HuH-7.5 (cell line): ENCODE measurements around the gene UBXN2A.
A peak's percentile ranks its signal among the peaks of the same experiment; 100 is the strongest.
"Not testable (repeated sequence)": the region's sequence is repeated elsewhere in the genome, so short reads cannot be mapped to it uniquely, and the experiment has no call there.

Experiments
- DNase-seq: peaks from one replicate; pipeline ENCODE4 v3.0.0; 2011; ENCODE audit warnings: low spot score

The UBXN2A gene

GRCh38 chr2:23940718-23941620, 706 bp downstream of the UBXN2A start:
- DNase-seq = peak; percentile 15

- no peak for DNase-seq
These were observed 1.4 kb downstream of the UBXN2A start for GRCh38 chr2:23941644-23942043.

GRCh38 chr2:23943666-23944065, 3.4 kb downstream of the UBXN2A start:
- DNase-seq = no peak

- no peak for DNase-seq
These were observed 4.3 kb downstream of the UBXN2A start for GRCh38 chr2:23944527-23944926.

GRCh38 chr2:23944976-23945375, 4.7 kb downstream of the UBXN2A start:
- DNase-seq = no peak

GRCh38 chr2:23947350-23947749, 7.1 kb downstream of the UBXN2A start:
- no peak for DNase-seq

GRCh38 chr2:23952558-23952957, 12.3 kb downstream of the UBXN2A start:
- not testable (repeated sequence) for DNase-seq

- DNase-seq = no peak
These were observed 13.4 kb downstream of the UBXN2A start for GRCh38 chr2:23953625-23954024.

- DNase-seq = no peak
These were observed 14.2 kb downstream of the UBXN2A start for GRCh38 chr2:23954325-23955014.

- DNase-seq = no peak
These were observed 27.6 kb downstream of the UBXN2A start for GRCh38 chr2:23967846-23968245.

- DNase-seq = no peak
These were observed 36.6 kb downstream of the UBXN2A start for GRCh38 chr2:23976883-23977282.

GRCh38 chr2:23988371-23988770, 48.1 kb downstream of the UBXN2A start:
- no peak for DNase-seq

- DNase-seq = no peak
These were observed 52.7 kb downstream of the UBXN2A start for GRCh38 chr2:23992931-23993330.

GRCh38 chr2:23993736-23994269, 53.5 kb downstream of the UBXN2A start:
- DNase-seq = no peak

GRCh38 chr2:23994567-23994966, 54.3 kb downstream of the UBXN2A start:
- DNase-seq = no peak

GRCh38 chr2:24007693-24008092, 67.4 kb downstream of the UBXN2A start:
- no peak for DNase-seq

GRCh38 chr2:24008672-24009366, 68.6 kb downstream of the UBXN2A start:
- no peak for DNase-seq

- DNase-seq = no peak
These were observed 69.1 kb downstream of the UBXN2A start for GRCh38 chr2:24009367-24009679.

- DNase-seq = no peak
These were observed 69.6 kb downstream of the UBXN2A start, which contains the start of gene MFSD2B for GRCh38 chr2:24009680-24010476. MFSD2B (plus strand) TSS chr2:24010085; CDS start chr2:24010097, 12 bp downstream.

GRCh38 chr2:24010477-24011249, 70.4 kb downstream of the UBXN2A start:
- DNase-seq = no peak
